ENCODE measurements around the gene PRRT4.

PRRT4 gene

GRCh38 chr7:128381161-128381821, 19.8 kb upstream of the PRRT4 start:
- no peak for DNase-seq (ENCODE audit: low read depth)
- peak; percentile 48 for TF ChIP-seq CTCF (IDR thresholded peaks at IDR 0.05; ENCODE audit: low read length, missing control alignments)
- H3K4me3 ChIP-seq (replicated peaks; ENCODE audit: low read depth, low read length) = no peak overlapping the region

- DNase-seq (ENCODE audit: low read depth) = no peak
- no peak overlapping the region for H3K4me3 ChIP-seq (replicated peaks; ENCODE audit: low read depth, low read length)
- TF ChIP-seq CTCF (IDR thresholded peaks at IDR 0.05; ENCODE audit: low read length, missing control alignments) = no peak
Measured at GRCh38 chr7:128380483-128381106, 19.1 kb upstream of the PRRT4 start.

- no peak for TF ChIP-seq CTCF (IDR thresholded peaks at IDR 0.05; ENCODE audit: low read length, missing control alignments)
- no peak for DNase-seq (ENCODE audit: low read depth)
- H3K4me3 ChIP-seq (replicated peaks; ENCODE audit: low read depth, low read length) = no peak overlapping the region
Measured at GRCh38 chr7:128379900-128380479, 18.5 kb upstream of the PRRT4 start.

GRCh38 chr7:128378637-128379036, 17.1 kb upstream of the PRRT4 start:
- DNase-seq (ENCODE audit: low read depth) = no peak
- no peak overlapping the region for H3K4me3 ChIP-seq (replicated peaks; ENCODE audit: low read depth, low read length)
- no peak for TF ChIP-seq CTCF (IDR thresholded peaks at IDR 0.05; ENCODE audit: low read length, missing control alignments)

- TF ChIP-seq CTCF (IDR thresholded peaks at IDR 0.05; ENCODE audit: low read length, missing control alignments) = no peak
- DNase-seq (ENCODE audit: low read depth) = no peak
- H3K4me3 ChIP-seq (replicated peaks; ENCODE audit: low read depth, low read length) = no peak overlapping the region
Measured at GRCh38 chr7:128376077-128376476, 14.6 kb upstream of the PRRT4 start.

GRCh38 chr7:128374041-128374440, 12.6 kb upstream of the PRRT4 start:
- no peak overlapping the region for H3K4me3 ChIP-seq (replicated peaks; ENCODE audit: low read depth, low read length)
- no peak for DNase-seq (ENCODE audit: low read depth)
- no peak for TF ChIP-seq CTCF (IDR thresholded peaks at IDR 0.05; ENCODE audit: low read length, missing control alignments)
